ENCODE measurements around the gene PDLIM3.

The PDLIM3 gene

DNA sequence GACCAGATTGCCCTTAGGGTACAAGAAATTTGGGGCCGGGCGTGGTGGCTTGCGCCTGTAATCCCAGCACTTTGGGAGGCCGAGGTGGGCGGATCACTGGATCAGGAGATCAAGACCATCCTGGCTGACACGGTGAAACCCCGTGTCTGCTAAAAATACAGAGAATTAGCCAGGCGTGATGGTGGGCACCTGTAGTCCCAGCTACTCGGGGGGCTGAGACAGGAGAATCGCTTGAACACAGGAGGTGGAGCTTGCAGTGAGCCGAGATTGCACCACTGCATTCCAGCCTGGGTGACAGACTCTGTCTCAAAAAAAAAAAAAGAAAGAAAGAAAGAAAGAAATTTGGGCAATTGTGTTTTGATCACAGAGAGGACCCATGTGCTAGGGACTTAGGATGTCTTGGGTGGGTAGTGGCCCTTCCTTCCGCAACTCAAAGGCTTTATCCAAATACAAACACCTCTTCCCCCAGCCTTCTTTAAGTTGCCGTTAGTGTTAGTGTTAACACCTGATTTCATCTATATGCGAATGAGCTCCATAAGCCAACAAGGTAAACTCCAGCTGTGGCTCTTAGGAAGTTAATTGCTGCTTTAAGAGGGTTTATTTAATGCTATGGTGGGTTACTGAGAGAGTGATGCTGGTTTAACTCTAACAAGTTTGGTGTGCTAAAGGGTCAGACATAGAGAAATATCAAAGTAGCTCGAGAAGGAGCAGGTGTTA lies 55.1 kb downstream of the PDLIM3 start:
- DNase-seq, result no peak
- intact Hi-C loops (cut with DNase I), result no loop called here

DNA sequence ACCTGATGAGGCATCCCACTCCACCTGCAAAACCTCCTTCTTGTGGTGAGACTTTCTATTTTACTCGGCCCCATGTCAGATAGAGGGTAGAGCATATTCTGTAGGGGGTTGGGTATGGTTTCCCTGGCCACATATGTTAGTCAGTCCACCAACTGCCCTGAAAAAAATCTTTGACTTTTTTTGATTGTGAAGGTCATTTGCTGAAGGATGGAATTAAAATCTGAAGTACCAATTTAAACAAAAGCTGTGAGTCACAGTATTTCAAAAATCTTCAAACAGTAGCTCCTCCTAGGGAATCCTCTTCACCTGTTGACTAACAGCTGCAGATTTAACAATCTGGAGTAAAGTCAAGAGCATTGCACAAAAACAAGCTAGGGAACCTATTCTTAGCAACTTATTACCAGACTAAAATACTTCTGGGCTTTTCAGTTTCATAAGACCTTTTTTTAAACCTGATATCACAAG lies 55.8 kb downstream of the PDLIM3 start:
- intact Hi-C loops (cut with DNase I), result loop anchor here (10.0 kb wide), 1 partner anchor 55 kb away; the partner anchor contains the start of gene PDLIM3
- DNase-seq, result no peak

DNA sequence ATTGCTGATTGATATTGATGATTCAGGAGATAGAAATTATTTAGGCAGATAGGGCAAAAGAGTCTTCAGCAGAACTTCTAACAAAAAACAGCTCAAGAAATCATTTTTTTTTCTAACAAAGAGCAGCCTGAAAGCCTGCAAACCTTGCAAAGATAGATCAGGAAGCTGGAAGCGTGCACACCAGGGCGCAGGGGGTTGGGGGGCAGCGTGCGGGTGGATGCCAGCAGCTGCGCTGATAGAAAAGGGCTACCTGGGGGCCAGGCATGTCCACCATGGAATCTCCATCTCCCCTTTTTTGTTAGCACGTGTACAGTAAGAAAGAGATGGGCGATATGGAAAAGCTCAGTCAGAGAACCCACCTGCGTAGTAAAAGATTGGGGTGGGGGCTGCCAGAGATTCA lies 62.1 kb downstream of the PDLIM3 start:
- DNase-seq, result no peak
- intact Hi-C loops (cut with DNase I), result loop anchor here (10.0 kb wide), 1 partner anchor 62 kb away; the partner anchor contains the start of gene PDLIM3

DNA sequence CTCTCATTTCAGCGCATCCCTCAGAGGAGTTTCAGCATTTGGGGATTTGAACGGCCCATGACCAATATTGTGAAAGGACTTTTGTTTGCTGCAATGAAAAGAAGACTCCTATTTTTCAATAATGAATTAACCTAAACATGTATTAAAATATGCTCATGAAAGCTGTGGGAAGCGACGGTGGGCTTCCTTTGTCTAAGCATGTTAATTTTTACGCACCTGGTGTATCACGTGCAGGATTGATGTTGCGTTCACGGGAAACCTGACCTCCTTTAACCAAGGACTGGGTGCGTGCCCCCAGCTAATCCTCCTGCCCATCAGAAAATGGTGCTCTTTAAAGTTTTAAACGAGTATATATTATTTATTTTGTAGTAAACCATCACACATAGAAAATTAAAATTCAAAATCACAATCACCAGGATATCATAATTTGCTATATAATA lies 63.2 kb downstream of the PDLIM3 start:
- intact Hi-C loops (cut with DNase I), result loop anchor here (10.0 kb wide), 1 partner anchor 63 kb away; the partner anchor contains the start of gene PDLIM3

DNA sequence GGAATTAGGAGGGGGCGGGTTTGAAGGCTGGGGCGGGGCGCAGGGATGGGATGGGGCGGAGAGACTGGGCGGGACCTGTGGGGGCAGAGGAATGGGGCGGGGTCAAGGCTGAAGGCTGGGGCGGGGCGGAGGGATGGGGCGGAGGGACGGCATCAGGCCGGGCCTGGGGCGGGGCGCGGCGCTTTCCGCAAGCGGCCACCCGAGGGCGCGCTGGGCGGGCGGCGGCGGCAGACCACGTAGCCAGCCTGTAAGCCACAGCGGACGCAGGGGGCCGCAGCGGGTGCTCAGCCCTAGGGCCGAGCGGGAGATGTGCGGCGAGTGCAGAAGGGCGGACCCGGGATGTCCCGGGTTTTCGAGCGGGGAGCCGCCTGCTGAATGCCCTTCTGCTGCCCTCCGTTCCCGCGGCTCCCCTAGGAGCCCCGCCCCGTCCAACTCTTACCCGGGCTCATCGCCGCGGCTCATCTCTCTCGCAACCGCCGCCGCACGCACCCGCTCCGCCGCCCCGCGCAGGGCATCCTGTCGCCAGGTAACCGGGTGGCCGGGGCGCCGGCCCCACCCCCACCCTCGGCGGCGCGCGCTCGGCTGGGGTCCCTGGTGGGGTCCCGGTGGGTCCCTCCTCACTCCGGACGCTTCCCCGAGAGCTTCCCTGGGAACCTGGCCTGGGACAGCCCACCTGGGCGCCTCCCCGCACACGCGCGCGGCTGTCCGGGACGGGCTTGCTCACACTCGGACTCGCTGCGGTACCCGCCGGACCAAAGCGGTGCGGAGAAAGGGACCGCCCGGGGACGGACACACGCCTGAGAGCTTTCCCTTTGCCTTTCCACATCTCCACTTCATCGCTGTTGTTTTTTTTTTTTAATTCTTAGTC lies 63.8 kb downstream of the PDLIM3 start, which contains the start of gene CCDC110:
TSS of gene CCDC110 (minus strand) at position 499 of the 868 bp plus-strand sequence. CDS start at position 449, 50 bp downstream.
- peak; percentile 81 to 99 (median 93) for DNase-seq
- intact Hi-C loops (cut with DNase I), result loop anchor here (1.0 to 10.0 kb wide), 4 partner anchors 47 to 126 kb away; partner anchors contain the start of genes ANKRD37, PDLIM3 and UFSP2

More for the DNA sequence above, 63.2 kb downstream of the PDLIM3 start:
- no peak for DNase-seq

DNA sequence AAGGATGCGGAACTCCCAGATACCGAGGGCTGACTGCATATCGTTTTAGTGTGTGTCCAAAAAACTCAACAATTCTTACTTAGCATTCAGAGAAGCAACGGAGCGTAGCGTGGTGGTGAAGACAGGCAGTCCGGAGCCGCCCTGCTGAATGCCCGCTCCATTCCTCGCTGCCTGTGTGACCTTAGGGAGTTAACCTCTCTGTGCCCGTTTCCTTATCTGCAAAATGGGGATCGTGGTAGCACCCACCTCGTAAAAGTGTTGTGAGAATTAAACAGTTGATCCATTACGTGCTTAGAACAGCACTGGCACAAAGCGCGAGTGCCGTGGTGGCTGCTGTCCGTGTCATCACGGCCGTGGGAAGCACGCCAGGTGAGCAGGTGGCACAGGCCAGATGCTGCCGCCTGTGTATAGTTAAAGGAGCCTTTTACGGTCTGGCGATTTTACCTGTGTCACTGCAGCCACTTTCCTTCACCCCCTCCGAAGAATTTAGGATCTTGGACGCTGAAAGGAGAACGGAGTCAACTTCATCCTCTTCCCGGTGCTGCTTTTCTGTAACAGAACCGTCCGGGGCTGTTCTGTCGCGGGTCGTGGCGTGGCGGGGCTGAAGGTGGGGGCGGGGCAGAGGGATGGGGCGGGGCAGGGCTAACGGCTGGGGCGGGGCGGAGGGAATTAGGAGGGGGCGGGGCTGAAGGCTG lies 64.7 kb downstream of the PDLIM3 start:
- intact Hi-C loops (cut with DNase I), result loop anchor here (1.0 to 10.0 kb wide), 4 partner anchors 46 to 127 kb away; partner anchors contain the start of genes ANKRD37, PDLIM3 and UFSP2
- DNase-seq, result peak in 9 of 10 donors; percentile 31 to 91 (median 35)

DNA sequence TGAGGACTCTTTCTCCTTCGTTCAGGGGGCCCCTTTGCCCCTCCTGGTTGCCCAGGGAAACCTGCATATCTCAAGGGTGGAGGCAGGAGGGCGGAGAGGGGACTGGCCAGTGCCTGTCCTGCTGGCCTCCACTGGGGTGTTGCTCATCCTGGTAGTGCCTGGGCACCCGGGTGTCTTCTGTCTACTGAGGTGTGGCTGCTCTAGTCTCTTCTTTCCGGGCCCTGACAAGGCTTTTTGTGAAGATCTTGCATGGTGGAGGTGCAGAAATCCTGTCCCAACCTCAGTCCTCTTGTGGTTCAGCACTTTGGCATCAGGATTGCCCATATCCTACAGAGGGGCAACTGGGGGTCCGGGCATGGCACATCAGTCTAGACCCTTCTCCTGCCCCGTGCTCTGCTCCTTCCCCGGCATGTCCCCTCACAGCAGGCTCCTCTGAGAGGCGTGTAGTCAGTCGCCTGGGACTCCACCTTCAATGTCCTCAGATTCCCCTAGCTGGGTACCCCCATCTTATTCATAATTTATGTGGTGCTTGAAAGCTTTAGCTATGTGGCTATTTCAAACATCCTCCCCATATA lies 65.6 kb downstream of the PDLIM3 start:
- intact Hi-C loops (cut with DNase I), result loop anchor here (2.0 to 10.0 kb wide), 3 partner anchors 45 to 73 kb away; partner anchors contain the start of genes ANKRD37, PDLIM3 and UFSP2
- peak in 1 of 10 donors; percentile 79 for DNase-seq

DNA sequence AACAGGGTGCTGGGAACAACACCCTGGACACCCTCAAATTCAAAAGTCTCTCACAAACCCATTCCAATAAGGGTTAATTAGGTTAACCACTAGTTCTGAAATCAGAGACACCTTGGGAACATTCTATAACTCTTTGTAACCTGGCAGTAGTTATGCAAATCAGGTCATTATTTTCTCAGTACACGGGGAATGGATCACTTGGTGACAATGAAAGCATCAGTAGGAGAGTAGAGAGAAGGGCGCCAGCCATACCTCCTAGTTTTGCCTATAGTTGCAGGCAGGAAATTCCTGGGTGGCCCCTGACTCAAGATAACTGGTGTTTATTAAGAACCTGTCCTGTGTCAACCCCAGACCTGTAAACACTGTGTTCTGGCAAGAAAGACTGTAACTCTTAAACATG lies 66.3 kb downstream of the PDLIM3 start:
- no peak for DNase-seq
- intact Hi-C loops (cut with DNase I), result no loop called here

DNA sequence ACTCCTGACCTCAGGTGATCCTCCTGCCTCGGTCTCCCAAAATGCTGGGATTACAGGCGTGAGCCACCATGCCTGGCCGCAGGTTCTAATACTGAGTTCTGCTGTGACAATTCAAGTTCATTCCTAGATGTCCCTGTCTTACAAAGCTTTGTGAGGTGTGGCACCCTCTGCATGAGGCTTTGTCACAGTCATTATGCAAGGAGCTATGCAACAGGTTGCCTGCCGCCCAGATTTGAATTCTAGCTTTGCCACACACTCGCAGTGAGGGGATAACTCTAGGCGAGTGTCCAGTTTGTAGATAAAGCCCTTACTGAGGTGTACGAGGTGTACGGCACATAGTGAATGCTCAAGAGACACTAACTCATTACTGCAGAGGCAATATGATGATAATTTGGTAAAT lies 67.3 kb downstream of the PDLIM3 start:
- intact Hi-C loops (cut with DNase I), result no loop called here
- DNase-seq, result no peak

DNA sequence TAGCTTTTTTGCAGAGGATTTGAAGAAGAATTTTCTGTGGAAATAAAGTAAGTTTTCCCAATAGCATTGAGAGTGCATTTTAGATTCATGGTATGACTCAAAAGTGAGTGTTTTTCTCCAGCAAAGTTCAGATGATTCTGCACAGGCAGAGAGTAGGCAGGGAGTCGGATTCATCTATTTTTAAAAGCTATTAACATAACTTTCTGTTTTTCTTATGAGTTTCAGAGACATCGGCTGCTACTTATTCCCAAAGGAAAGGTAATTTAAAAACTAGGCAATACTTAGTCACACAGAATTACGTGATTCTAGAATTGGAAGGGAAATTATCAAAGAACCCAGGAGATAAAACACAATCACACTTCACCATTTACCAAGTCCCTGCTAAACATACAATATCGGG lies 68.2 kb downstream of the PDLIM3 start:
- intact Hi-C loops (cut with DNase I), result no loop called here

DNA sequence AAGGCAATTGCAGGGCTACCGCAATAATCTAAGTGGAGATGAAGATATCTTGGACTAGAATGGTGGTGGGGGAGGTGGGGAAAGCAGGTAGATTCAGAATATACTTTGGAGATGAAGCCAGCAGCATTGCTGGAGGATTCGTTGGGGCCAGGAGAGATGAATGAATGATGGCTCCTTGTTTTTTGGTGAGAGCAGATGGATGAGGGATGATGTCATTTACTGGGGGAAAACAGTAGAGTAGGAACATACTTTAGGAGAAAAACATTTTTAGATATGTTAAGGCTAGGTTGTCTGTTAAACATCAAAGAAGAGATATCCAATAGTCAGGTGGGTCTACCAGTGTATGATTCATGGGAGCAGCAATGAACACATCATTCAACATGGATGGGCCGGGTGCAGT lies 69.6 kb downstream of the PDLIM3 start:
- intact Hi-C loops (cut with DNase I), result no loop called here
- DNase-seq, result no peak

More for the DNA sequence above, 68.2 kb downstream of the PDLIM3 start:
- DNase-seq, result peak in 1 of 10 donors; percentile 19

DNA sequence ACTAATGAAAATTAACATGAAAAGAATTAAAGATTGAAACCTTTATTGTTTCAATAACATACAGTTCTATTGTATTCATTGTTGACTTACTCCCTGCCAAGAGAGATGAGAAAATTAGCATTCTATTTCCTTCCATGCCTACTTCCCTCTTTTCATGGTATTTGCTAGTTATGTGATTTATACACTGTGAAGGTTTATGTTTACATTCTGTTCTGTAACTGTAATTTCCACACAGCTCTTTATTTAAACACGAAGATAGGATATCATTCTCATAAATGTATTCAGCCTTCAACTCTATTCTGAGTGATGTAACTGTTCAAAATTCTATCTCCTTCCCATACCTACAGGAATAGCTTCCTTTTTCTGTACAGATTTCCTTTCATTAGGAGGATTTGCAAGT lies 70.4 kb downstream of the PDLIM3 start:
- DNase-seq, result no peak
- intact Hi-C loops (cut with DNase I), result no loop called here

DNA sequence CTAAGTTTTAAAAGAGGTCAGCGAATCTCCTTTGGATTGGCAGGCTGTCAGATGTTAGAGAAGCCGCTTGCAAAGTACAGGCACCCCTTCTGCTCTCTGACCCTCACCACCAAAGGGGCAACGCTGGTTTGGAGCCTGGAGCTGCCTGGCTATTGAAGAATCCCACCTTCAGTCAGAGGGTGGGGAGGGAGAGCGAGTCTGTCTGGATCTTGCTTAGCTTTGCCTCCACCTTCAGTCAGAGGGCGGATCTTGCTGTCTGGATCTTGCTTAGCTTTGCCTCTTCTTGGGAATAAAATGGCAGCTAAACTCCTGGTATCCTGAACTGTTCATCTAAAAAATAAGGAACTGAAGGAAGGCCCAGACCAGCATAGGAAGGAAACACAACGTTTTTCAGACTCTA lies 71.1 kb downstream of the PDLIM3 start:
- DNase-seq, result no peak
- intact Hi-C loops (cut with DNase I), result no loop called here

DNA sequence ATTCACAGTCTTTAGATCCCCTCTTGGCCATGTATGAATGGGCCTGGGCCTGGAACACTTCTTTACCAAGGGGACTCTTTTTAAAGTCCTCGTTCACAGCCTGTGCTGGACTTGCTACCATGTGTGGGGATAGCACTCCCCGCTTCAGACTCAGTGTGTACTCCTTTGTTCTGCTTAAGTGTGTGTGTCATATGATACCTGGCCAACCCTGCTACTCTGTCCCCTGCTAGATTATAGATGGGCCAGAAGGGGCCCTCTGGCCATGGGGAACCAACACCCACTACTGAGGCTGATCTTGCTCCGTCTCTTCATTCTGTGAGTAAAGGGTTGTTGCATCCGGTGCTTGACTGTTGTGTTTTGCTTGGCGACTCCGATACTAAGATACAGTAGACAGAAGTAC lies 71.8 kb downstream of the PDLIM3 start:
- intact Hi-C loops (cut with DNase I), result no loop called here
- no peak for DNase-seq

DNA sequence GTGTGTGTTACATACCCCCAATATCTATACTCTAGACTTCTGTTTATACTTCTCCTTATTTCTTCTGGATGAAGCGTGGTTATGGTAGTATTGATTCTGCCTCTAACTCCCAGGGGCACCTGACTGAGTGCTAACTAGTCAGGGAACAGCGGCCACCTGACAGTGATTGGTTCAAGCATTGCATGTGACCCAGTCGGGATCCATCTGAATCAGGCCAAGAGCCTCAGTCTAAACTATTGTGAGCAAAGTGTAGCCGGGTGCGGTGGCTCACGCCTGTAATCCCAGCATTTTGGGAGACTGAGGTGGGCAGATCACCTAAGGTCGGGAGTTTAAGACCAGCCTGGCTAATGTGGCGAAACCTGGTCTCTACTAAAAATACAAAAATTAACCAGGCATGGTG lies 73.7 kb downstream of the PDLIM3 start:
- peak in 1 of 10 donors; percentile 66 for DNase-seq

DNA sequence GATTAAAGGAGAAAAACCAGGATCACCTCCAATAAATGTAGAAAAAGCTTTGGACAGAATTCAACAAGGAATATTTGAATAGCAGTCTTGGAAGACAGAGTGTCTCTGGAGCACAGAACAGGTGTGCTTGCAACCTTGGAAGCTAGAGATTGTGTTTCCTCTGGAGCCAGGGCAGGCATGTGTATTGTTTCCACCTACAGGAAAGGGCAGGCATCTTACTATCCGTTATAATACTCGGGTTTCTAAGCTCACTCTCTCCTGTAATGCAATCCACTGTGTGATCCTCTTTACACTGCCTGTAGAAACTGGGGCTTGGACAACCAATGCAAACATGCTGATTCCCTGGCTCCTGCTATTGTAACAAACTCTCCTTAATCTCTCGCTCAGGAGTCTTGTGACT lies 78.2 kb downstream of the PDLIM3 start:
- no peak for DNase-seq
- intact Hi-C loops (cut with DNase I), result no loop called here

More for the DNA sequence above, 73.7 kb downstream of the PDLIM3 start:
- intact Hi-C loops (cut with DNase I), result no loop called here

DNA sequence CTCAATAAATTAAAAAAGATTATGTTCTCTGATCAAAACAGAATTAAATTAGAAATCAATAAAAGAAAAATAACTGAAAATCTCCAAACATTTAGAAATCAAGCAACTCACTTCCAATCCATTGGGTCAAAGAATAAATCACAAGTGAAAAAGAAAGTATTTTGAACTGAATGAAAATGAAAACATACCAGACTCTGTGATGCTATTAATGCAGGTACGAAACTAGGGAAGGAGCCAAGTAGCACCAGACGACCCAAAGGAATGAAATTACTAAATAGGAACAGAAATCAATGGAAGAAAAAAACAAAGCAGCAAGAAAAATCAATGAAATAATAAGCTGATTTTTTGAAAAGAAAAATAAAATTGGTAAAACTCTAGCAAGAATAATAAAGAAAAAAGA lies 79.2 kb downstream of the PDLIM3 start:
- no peak for DNase-seq
- intact Hi-C loops (cut with DNase I), result no loop called here

Measured in posterior cingulate gyrus (tissue), 11 donors.